ENCODE data around the gene NOG. TPM values are rescaled to one million over a fixed set of nuclear protein-coding genes. Genes with fewer than 3 reads are reported as not detected.

The NOG gene
- 45.5 and 66.4 TPM in 2 replicates for total RNA-seq
- polyA plus RNA-seq: 18.9 and 32.7 TPM in 2 replicates

DNA sequence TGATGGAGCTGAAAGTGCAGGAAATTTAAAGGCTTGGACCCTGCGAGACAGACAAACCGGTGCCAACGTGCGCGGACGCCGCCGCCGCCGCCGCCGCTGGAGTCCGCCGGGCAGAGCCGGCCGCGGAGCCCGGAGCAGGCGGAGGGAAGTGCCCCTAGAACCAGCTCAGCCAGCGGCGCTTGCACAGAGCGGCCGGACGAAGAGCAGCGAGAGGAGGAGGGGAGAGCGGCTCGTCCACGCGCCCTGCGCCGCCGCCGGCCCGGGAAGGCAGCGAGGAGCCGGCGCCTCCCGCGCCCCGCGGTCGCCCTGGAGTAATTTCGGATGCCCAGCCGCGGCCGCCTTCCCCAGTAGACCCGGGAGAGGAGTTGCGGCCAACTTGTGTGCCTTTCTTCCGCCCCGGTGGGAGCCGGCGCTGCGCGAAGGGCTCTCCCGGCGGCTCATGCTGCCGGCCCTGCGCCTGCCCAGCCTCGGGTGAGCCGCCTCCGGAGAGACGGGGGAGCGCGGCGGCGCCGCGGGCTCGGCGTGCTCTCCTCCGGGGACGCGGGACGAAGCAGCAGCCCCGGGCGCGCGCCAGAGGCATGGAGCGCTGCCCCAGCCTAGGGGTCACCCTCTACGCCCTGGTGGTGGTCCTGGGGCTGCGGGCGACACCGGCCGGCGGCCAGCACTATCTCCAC lies at the start of gene NOG:
Gene NOG (plus strand): TSS at position 54 of the 674 bp plus-strand sequence. CDS start 525 bp downstream, at position 579.
- Histone ChIP-seq H3K4me1 (ENCODE audit: low read depth) (peaks cover 18% of the 10 kb centered on the region), H3K27me3 (no peaks in the 10 kb centered on the region), H3K27ac (peak within 1 kb of the TSS; percentile 84), H3K36me3 (no peaks in the 10 kb centered on the region), H3K4me3 (peak within 1 kb of the TSS; percentile 67), H3K9me3 (ENCODE audit: low read depth) (no peaks in the 10 kb centered on the region)
- TF ChIP-seq, protein P1, sequence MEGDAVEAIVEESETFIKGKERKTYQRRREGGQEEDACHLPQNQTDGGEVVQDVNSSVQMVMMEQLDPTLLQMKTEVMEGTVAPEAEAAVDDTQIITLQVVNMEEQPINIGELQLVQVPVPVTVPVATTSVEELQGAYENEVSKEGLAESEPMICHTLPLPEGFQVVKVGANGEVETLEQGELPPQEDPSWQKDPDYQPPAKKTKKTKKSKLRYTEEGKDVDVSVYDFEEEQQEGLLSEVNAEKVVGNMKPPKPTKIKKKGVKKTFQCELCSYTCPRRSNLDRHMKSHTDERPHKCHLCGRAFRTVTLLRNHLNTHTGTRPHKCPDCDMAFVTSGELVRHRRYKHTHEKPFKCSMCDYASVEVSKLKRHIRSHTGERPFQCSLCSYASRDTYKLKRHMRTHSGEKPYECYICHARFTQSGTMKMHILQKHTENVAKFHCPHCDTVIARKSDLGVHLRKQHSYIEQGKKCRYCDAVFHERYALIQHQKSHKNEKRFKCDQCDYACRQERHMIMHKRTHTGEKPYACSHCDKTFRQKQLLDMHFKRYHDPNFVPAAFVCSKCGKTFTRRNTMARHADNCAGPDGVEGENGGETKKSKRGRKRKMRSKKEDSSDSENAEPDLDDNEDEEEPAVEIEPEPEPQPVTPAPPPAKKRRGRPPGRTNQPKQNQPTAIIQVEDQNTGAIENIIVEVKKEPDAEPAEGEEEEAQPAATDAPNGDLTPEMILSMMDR (IDR thresholded peaks at IDR 0.05; ENCODE audit: low read depth, low read length): no peak
- DNase-seq (ENCODE audit: low read depth in 1 of 2, low spot score in 1 of 2): peak; percentile 66 to 85

DNA sequence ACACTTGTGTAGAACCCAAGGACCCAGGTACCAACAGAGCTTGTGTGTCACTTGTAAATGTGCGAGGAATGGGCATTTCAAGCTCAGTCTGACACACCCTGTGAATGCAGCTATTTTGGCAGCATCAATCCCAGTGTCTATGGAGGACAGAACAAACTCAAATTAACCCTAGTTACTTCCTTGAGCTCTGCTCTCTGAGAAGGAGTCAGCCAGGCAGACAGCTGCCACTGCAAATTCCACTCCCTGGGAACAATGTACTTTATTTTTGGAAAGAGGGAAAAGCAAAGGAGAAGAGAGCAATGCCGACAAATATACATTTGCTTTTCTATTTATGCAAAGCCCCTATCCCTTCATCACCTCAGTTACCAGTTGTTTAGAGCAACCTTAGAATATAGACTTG lies 48.4 kb upstream of the NOG start:
- peak overlapping the region; percentile 35 for H3K27ac ChIP-seq
- DNase-seq (ENCODE audit: low read depth in 1 of 2, low spot score in 1 of 2): no peak
- TF ChIP-seq, protein P1 (IDR thresholded peaks at IDR 0.05; ENCODE audit: low read depth, low read length): no peak

DNA sequence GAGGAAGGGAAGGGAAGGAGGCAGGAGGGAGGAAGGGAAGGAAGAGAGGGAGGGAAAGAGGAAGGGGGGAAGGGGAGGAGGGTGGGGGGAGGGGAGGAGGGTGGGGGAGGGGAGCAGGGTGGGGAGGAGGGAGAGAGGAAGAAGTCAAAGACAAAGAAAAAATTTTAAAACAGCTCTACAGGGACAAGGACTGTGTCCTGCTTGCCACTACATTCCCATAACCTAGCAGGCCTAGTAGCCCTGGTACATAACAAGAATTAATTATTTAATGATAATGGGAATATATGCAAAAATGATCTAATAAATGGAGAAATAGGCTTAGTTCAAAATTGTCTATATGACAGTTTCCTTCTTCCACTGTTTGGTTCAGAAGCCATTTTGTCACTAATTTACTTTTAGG lies 47.6 kb upstream of the NOG start:
- Histone ChIP-seq H3K27me3 (no peaks in the 10 kb centered on the region), H3K27ac (no peak overlapping the region)
- DNase-seq (ENCODE audit: low read depth in 1 of 2, low spot score in 1 of 2): no peak

More for the DNA sequence above, 48.4 kb upstream of the NOG start:
- no peaks in the 10 kb centered on the region for H3K27me3 ChIP-seq
- no peak overlapping the region for H3K4me3 ChIP-seq
- H3K4me1 ChIP-seq (ENCODE audit: low read depth): peaks cover 17% of the 10 kb centered on the region
- no peaks in the 10 kb centered on the region for H3K9me3 ChIP-seq (ENCODE audit: low read depth)
- H3K36me3 ChIP-seq: no peaks in the 10 kb centered on the region

DNA sequence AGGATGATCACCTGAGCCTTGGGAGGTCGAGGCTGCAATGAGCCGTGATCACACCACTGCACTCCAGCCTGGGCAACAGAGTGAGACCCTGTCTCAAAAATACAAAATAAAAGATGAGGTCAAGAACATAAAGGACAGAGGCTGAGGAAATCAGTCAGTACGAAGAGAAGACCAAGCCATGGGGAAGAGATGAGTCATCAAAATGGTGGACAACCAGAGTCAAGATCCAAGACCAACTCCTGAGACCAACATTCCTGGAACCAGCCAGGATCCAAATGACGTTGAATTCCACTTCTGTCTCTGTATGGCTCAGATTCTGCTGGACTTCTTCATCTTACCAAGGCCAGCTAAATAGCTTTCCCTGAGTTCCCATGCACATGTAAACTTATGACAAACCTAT lies 44.8 kb upstream of the NOG start:
- no peak overlapping the region for H3K4me3 ChIP-seq
- no peak overlapping the region for H3K27ac ChIP-seq
- no peak for DNase-seq (ENCODE audit: low read depth in 1 of 2, low spot score in 1 of 2)
- no peaks in the 10 kb centered on the region for H3K9me3 ChIP-seq (ENCODE audit: low read depth)
- H3K36me3 ChIP-seq: no peaks in the 10 kb centered on the region
- H3K27me3 ChIP-seq: no peaks in the 10 kb centered on the region
- TF ChIP-seq, protein P1 (IDR thresholded peaks at IDR 0.05; ENCODE audit: low read depth, low read length): no peak
- peaks cover 12% of the 10 kb centered on the region for H3K4me1 ChIP-seq (ENCODE audit: low read depth)

More for the DNA sequence above, 47.6 kb upstream of the NOG start:
- TF ChIP-seq, protein P1 (IDR thresholded peaks at IDR 0.05; ENCODE audit: low read depth, low read length): no peak
- no peaks in the 10 kb centered on the region for H3K9me3 ChIP-seq (ENCODE audit: low read depth)
- H3K4me1 ChIP-seq (ENCODE audit: low read depth): peaks cover 17% of the 10 kb centered on the region
- no peaks in the 10 kb centered on the region for H3K36me3 ChIP-seq
- H3K4me3 ChIP-seq: no peak overlapping the region

DNA sequence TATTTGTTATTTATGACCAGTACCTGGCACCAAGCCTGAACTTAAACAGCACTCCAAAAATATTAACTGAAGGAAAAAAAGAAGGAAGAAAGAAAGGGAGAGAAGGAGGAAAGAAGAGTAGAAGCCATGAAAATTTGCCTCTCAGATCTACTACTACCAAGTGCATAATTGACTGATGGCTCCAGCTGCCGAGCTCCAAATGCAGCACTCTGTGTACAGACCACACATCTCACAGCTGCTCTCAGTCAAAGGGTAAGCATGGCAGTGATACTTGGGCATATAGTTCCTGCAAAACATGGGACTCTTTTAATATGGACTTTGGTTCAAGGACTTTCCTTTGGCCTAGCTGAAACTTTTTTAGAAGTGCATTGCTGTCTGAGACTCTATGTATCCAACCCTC lies 44.0 kb upstream of the NOG start:
- peaks cover 12% of the 10 kb centered on the region for H3K4me1 ChIP-seq (ENCODE audit: low read depth)
- no peaks in the 10 kb centered on the region for H3K27me3 ChIP-seq
- TF ChIP-seq, protein P1 (IDR thresholded peaks at IDR 0.05; ENCODE audit: low read depth, low read length): no peak
- no peak for DNase-seq (ENCODE audit: low read depth in 1 of 2, low spot score in 1 of 2)
- H3K27ac ChIP-seq: no peak overlapping the region
- H3K36me3 ChIP-seq: no peaks in the 10 kb centered on the region
- H3K4me3 ChIP-seq: no peak overlapping the region
- H3K9me3 ChIP-seq (ENCODE audit: low read depth): no peaks in the 10 kb centered on the region
